PC-3 (cell line): ENCODE results near the gene TFB2M. TPM values are rescaled to one million over a fixed set of nuclear protein-coding genes. Genes with fewer than 3 reads are reported as not detected.

Experiments used
- ATAC-seq: fragments of 200-7000 bp; cut with Tn5 transposase; 2 replicates; pipeline ENCODE4 v1.9.1; 2020; ENCODE audit warnings: mild to moderate bottlenecking, moderate library complexity
- BruUV-seq: library from RNA; stranded (reverse); fragments of 400-500 nt; replicated peaks from 2 replicates; lab custom pipeline; 2021; lab: Mats Ljungman, UMichigan
- CTCF ChIA-PET: fragments of 300-600 bp; sonication (Branson Sonifier 250); formaldehyde crosslinking; loops from one replicate; lab custom pipeline; 2022; ENCODE audit warnings: antibody characterized with exemption; lab: Charles Lee
- POLR2A ChIA-PET: fragments of 300-600 bp; sonication (Branson Sonifier 250); formaldehyde crosslinking; loops from one replicate; lab custom pipeline; 2022; ENCODE audit warnings: antibody characterized with exemption; ENCODE audit not compliant: unreplicated experiment; lab: Charles Lee
- DNase-seq: peaks from one replicate; pipeline ENCODE4 v3.0.0-alpha.2; 2015
- H2AFZ ChIP-seq: fragments of 300-600 bp; sonication (generic); 2 replicates; pipeline ENCODE4 v1.6.0; 2016; ENCODE audit warnings: antibody characterized with exemption, low read length
- H3F3A ChIP-seq: fragments of 300-600 bp; sonication (generic); one replicate; pipeline ENCODE4 v1.6.0; 2017; ENCODE audit warnings: antibody characterized with exemption, low read length, control low read depth, mild to moderate bottlenecking; ENCODE audit not compliant: unreplicated experiment
- H3K27ac ChIP-seq: fragments of 300-600 bp; sonication (generic); 2 replicates; pipeline ENCODE4 v1.5.1; 2016; ENCODE audit warnings: mild to moderate bottlenecking, low read length
- H3K27me3 ChIP-seq: fragments of 300-600 bp; sonication (generic); 2 replicates; pipeline ENCODE4 v1.6.1; 2016; ENCODE audit warnings: low read length, mixed read lengths
- H3K36me3 ChIP-seq: fragments of 300-600 bp; sonication (generic); 2 replicates; pipeline ENCODE4 v1.6.1; 2016; ENCODE audit warnings: low read depth, mixed run types, low read length, mixed read lengths
- H3K4me1 ChIP-seq: fragments of 300-600 bp; sonication (generic); 2 replicates; pipeline ENCODE4 v1.5.1; 2016; ENCODE audit warnings: low read length; ENCODE audit not compliant: insufficient read depth
- H3K4me2 ChIP-seq: fragments of 300-600 bp; sonication (generic); 2 replicates; pipeline ENCODE4 v1.6.0; 2016; ENCODE audit warnings: low read length
- H3K4me3 ChIP-seq: fragments of 300-600 bp; sonication (generic); 2 replicates; pipeline ENCODE4 v1.5.1; 2016; ENCODE audit warnings: mild to moderate bottlenecking, low read length, mixed read lengths
- H3K79me2 ChIP-seq: fragments of 300-600 bp; sonication (generic); 2 replicates; pipeline ENCODE4 v1.6.1; 2017; ENCODE audit warnings: low read length, mixed read lengths
- H3K9ac ChIP-seq: fragments of 300-600 bp; sonication (generic); 2 replicates; pipeline ENCODE4 v1.6.0; 2016; ENCODE audit warnings: mild to moderate bottlenecking, low read length
- H3K9me2 ChIP-seq: fragments of 300-600 bp; sonication (generic); replicated peaks from 2 replicates; pipeline ENCODE4 v1.6.1; 2016; ENCODE audit warnings: mixed run types, low read length, mixed read lengths
- H3K9me3 ChIP-seq: fragments of 300-600 bp; sonication (generic); 2 replicates; pipeline ENCODE4 v1.6.1; 2016; ENCODE audit warnings: low read length, mixed read lengths
- H4K20me1 ChIP-seq: fragments of 300-600 bp; sonication (generic); 2 replicates; pipeline ENCODE4 v1.6.1; 2016; ENCODE audit warnings: low read length, mixed read lengths
- EZH2 ChIP-seq: fragments of 300-600 bp; sonication (generic); IDR thresholded peaks from one replicate; pipeline ENCODE4 v1.6.1; 2017; ENCODE audit warnings: antibody characterized with exemption, mild to moderate bottlenecking, low read length; ENCODE audit not compliant: unreplicated experiment
- EZH2phosphoT487 ChIP-seq: fragments of 300-600 bp; sonication (generic); IDR thresholded peaks from 2 replicates; pipeline ENCODE4 v1.6.1; 2018; ENCODE audit warnings: mild to moderate bottlenecking, antibody characterized with exemption, low read length, borderline replicate concordance
- intact Hi-C: fragments of 100-400 bp; cut with micrococcal nuclease; formaldehyde crosslinking; loops from 2 replicates; pipeline ENCODE4 v1.9.0; 2023
- total RNA-seq: library from RNA; depleted of rRNA; stranded (reverse); fragments of >200 nt; gene quantifications from 2 replicates; pipeline ENCODE4 v1.2.3, GENCODE V29; 2014
- TF ChIP-seq, protein P1 (sequence below): fragments of 300-600 bp; sonication (generic); conservative IDR thresholded peaks from 2 replicates; pipeline ENCODE4 v1.5.1; 2017; ENCODE audit warnings: antibody characterized with exemption, low read depth, mild to moderate bottlenecking, low read length

Gene TFB2M
- total RNA-seq, 1 experiment from 2014 or later, result 47.0 TPM

- H3K4me1 ChIP-seq, result no peaks in the 10 kb centered on the region
- no peak overlapping the region for H3K27ac ChIP-seq
- H3K9me2 ChIP-seq, result no peaks in the 10 kb centered on the region
- ATAC-seq, result no peak
- H3K4me3 ChIP-seq, result no peak overlapping the region
- H3K27me3 ChIP-seq, result no peaks in the 10 kb centered on the region
- no peak for DNase-seq
- no peak overlapping the region for H3K9ac ChIP-seq
- TF ChIP-seq EZH2phosphoT487 (no peak), EZH2 (no peak)
- TF ChIP-seq, protein P1, sequence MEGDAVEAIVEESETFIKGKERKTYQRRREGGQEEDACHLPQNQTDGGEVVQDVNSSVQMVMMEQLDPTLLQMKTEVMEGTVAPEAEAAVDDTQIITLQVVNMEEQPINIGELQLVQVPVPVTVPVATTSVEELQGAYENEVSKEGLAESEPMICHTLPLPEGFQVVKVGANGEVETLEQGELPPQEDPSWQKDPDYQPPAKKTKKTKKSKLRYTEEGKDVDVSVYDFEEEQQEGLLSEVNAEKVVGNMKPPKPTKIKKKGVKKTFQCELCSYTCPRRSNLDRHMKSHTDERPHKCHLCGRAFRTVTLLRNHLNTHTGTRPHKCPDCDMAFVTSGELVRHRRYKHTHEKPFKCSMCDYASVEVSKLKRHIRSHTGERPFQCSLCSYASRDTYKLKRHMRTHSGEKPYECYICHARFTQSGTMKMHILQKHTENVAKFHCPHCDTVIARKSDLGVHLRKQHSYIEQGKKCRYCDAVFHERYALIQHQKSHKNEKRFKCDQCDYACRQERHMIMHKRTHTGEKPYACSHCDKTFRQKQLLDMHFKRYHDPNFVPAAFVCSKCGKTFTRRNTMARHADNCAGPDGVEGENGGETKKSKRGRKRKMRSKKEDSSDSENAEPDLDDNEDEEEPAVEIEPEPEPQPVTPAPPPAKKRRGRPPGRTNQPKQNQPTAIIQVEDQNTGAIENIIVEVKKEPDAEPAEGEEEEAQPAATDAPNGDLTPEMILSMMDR, result no peak
- no peaks in the 10 kb centered on the region for H3K79me2 ChIP-seq
- H3K36me3 ChIP-seq, result peaks cover 40% of the 10 kb centered on the region
- CTCF ChIA-PET, result no interaction called here
- no peak overlapping the region for H3K4me2 ChIP-seq
- intact Hi-C loops, result no loop called here
- BruUV-seq, result no TSS peak
- no peak overlapping the region for H2AFZ ChIP-seq
- no peaks in the 10 kb centered on the region for H4K20me1 ChIP-seq
- H3F3A ChIP-seq, result no peaks in the 10 kb centered on the region
- POLR2A ChIA-PET, result no interaction called here
- no peaks in the 10 kb centered on the region for H3K9me3 ChIP-seq
Observed at GRCh38 chr1:246540738-246541491, 25.1 kb downstream of the TFB2M start.

GRCh38 chr1:246537887-246538286 lies 28.2 kb downstream of the TFB2M start:
- Histone ChIP-seq H3F3A (no peaks in the 10 kb centered on the region), H3K4me1 (no peaks in the 10 kb centered on the region), H3K4me3 (no peak overlapping the region), H3K9me3 (no peaks in the 10 kb centered on the region), H3K27me3 (no peaks in the 10 kb centered on the region), H3K4me2 (no peak overlapping the region), H3K79me2 (no peaks in the 10 kb centered on the region), H2AFZ (no peak overlapping the region), H3K9ac (no peak overlapping the region), H3K9me2 (no peaks in the 10 kb centered on the region), H3K36me3 (peaks cover 23% of the 10 kb centered on the region), H3K27ac (no peak overlapping the region), H4K20me1 (no peaks in the 10 kb centered on the region)
- POLR2A ChIA-PET, result no interaction called here
- DNase-seq, result peak; percentile 12
- intact Hi-C loops, result no loop called here
- ATAC-seq, result peak; percentile 74
- TF ChIP-seq, protein P1, result no peak
- TF ChIP-seq EZH2 (no peak), EZH2phosphoT487 (no peak)
- CTCF ChIA-PET, result no interaction called here
- BruUV-seq, result no TSS peak

- H3K4me3 ChIP-seq, result no peak overlapping the region
- no peak for ATAC-seq
- no peaks in the 10 kb centered on the region for H3K27me3 ChIP-seq
- ChIA-PET POLR2A (no interaction called here), CTCF (no interaction called here)
- H3K27ac ChIP-seq, result no peak overlapping the region
- H3K79me2 ChIP-seq, result no peaks in the 10 kb centered on the region
- no peaks in the 10 kb centered on the region for H3K4me1 ChIP-seq
- no peak overlapping the region for H3K9ac ChIP-seq
- no peaks in the 10 kb centered on the region for H3F3A ChIP-seq
- no peaks in the 10 kb centered on the region for H4K20me1 ChIP-seq
- H2AFZ ChIP-seq, result no peak overlapping the region
- intact Hi-C loops, result no loop called here
- H3K9me3 ChIP-seq, result no peaks in the 10 kb centered on the region
- DNase-seq, result no peak
- BruUV-seq, result no TSS peak
- H3K36me3 ChIP-seq, result peaks cover 19% of the 10 kb centered on the region
- H3K4me2 ChIP-seq, result no peak overlapping the region
- H3K9me2 ChIP-seq, result no peaks in the 10 kb centered on the region
- TF ChIP-seq, protein P1, result no peak
- no peak for TF ChIP-seq EZH2phosphoT487
- no peak for TF ChIP-seq EZH2
Observed at GRCh38 chr1:246537441-246537840, 28.6 kb downstream of the TFB2M start.
